Activated gamma-delta T cell treated with anti-CD3 and anti-CD28 coated beads, Interleukin-2, amount 50 U/mL, for 16 hours (primary cell): Measurements from ENCODE around the gene LRIT1.

Experiments used
- DNase-seq: peaks from one replicate; pipeline ENCODE4 v3.0.0-alpha.2; 2020; ENCODE audit warnings: low read depth

The LRIT1 gene

DNA sequence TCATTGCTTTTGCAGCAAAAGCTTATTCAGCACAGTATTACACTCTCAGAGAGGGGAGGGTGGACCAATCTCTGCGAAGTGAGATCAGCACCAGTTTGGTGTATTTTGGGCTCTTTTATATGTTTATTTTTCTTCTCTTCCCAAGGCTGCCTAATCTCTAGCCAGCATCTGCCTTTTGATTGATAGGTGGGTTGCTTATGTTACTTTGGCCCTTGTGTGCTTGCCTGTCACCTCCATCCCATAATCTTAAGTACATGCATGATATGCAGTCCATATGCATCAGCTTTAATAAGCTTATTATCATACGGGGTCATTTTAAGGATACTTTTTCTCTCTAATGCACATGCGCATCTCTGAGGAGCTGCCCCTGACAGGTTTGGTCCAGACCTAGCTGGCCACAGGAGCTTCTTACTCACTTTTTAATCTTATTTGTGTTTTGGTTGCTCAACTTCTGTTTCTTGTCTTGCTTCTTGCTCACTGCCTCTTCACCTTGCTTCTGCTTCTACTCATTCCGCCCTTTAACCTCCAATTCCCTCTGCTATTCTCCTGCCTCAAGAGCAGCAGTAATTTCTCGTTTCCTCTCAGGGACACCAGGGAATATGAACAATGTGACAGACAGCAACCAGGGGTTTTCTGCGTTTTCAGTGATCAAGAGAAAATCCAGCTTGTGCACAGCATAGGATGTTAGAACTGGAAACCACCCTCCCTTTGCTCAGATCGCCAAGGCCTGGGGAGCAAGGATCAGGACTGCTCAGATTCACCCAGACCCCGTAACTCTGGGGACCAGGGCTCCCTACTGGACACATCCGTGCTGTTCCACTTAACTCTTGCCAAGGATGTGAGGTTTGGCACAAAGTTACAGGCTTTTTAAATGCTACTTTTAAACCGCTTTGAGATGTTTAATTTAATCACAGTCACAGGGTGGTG is 13.5 kb upstream of the LRIT1 start:
- DNase-seq = no peak

DNA sequence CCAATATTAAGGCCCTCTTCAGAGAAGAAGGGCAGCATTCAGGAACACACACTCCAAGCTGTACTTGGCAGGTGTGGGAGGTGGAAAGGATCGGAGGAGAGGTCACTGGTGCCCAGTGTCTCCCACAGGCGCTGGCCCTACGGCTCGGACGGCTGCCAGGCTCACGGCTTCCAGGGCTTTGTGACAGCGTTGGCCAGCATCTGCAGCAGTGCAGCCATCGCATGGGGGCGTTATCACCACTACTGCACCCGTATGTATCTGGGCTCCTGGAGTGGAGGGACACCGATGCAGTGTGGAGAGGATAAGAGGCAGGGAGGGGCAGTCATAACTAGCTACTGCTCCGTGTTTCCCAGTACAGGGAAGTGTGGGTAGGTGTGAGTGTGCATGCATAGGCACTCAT is 7.4 kb upstream of the LRIT1 start:
- no peak for DNase-seq

DNA sequence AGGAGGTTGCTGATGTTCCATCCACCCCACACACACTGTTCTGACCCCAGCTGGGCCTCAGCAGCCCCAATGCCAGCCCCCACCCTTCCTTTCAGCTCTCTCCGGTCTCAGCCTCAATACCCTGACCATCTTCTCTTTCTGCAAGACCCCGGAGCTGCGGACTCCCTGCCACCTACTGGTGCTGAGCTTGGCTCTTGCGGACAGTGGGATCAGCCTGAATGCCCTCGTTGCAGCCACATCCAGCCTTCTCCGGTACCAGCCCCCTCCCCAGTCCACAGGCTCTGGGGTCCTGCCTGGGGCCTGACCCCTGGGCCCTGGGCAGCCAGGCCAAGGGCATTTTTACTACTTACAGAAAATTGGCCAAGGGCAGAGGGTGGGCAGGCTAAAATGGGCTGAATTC is 6.2 kb upstream of the LRIT1 start:
- DNase-seq = no peak

DNA sequence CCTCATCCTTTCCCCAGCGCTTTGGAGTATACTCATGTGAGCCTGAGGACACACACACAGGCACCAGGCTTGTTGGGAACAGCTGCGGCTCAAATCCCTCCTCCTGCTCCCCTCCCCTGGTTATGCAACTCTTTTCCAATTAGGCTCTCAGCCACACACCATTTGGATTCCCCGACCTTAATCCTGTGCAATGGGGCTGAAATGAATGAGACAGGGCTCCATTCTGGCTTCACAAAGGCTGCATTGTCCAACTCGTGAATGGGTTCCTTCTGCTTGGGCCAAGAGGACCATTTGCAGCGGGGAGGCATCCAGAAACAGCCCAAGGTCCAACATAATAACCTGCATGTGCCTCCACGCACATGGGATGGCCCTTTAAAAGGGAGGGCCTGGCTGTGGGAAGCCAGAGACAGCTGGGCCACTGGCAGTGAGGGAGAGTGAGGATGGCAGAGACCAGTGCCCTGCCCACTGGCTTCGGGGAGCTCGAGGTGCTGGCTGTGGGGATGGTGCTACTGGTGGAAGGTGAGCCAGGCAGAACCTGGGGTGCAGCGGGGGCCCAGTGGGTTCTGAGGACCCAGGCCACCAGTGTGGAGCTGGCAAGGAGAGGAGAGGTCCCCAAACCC is 3.4 kb upstream of the LRIT1 start, which contains the start of gene RGR:
Gene RGR, plus strand, starts transcription at position 403 of the 620 bp plus-strand sequence. Its CDS starts 38 bp downstream, at position 441.
- DNase-seq = no peak

DNA sequence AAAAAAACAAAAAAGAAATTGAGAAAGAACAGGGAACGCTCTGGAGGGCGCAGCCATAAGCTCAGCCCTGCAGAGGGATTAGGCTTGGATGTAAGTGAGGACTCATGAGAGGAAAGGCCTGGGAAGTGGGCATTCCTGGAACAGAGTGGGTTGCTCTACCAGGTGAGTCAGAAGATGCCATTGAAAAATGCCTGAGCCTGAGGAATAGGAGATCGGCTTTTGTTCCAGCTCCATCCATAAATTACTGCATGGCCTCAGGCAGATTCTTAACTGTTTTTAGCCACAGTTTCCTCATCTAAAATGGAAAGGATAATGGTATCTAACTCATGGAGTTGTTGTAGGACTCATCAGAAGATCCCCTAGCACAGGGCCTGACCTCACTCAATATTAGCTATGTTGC is 2.4 kb upstream of the LRIT1 start:
- no peak for DNase-seq

DNA sequence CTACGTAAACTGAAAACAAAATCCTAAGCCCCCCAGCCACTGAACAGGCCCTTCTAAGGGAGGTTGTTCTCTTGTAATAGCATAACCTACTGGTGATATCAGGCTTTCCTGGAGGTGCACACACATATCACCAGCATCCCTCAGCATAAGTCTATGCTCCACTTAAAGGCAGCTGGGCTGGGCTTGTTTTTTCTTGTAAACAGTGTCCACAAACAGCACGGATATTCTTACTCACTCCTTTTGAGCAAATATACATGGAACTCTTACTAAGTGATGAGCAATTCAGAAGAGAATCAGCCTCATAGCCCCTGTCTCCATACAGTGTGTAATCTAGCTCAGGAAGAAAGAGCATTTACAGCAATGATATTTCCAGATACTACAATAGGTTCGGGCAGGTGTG is 2.4 kb downstream of the LRIT1 start:
- DNase-seq = no peak

DNA sequence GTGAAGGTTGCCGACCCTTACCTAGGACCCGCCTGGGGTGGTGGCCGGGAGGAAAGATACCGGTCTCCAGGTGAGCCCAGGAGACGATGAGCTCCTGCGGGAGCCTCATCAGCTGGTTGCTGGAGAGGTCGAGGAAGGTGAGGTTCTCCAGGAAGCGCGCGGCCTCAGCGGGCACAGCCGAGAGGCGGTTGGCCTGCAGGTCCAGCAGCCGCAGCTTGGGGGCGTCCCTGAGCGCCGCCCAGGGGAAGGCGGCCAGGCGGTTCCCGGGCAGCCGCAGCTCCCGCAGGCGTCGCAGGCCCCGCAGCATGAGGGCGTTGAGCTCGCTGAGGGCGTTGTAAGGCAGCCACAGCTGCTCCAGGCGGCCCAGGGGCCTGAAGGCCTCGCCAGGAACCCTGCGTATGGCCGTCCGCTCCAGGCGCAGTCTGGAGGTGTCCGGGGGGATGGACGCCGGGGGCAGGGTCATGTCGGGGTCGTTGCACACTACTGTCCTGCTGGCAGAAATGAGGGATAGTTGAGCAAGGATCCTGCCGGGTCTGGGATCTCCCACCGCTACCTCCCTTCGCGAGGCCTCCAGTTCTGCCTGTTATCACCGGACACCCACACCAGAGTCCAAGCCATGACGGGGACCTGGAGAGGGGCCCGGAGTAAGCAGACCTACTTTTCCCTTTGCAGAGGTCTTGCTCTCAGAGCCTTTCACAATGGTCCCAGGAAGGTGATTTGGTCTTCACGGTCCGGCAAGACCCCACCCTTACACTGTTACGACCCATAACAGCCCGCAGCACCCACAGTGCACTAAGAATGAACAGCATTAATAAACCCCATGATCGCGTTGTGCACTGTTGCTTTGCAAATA is 3.9 kb downstream of the LRIT1 start:
- DNase-seq = no peak

DNA sequence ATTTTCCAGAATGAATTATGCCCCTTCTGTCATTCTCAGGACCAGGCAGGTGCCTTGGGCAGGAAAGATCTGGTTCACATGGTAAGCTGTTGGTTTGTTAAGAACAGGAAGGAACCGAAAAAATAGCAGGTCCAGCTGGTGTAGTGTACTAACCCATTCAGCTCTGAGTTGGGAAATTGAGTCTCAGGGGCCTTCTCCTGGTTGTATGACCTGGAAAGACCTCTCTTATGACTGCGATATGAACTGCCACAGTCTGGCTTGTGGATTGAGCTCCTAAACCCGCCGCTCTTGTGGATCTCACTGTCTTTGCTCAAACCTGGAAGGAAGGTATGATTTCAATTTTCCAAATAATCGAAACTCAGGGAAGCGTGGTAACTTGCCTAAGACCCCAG is 4.5 kb downstream of the LRIT1 start:
- DNase-seq = no peak

DNA sequence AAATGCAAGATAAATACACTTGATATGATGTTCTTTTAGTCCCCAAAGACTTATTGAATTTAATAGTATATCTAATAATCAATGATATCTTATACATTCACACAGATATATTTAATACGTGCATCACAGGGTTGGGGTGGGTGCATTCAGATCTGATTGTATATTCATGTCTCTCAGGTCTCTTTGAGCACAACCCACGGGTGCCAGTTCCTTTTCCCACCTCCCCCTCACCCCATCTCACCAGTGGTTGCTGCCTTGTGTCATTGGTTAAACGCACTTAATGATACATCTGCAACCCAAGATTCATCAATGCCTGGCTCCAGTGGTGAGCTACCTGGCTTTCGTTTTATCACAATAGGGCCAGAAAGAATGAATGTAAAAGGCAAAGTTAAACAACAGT is 6.2 kb downstream of the LRIT1 start:
- no peak for DNase-seq

DNA sequence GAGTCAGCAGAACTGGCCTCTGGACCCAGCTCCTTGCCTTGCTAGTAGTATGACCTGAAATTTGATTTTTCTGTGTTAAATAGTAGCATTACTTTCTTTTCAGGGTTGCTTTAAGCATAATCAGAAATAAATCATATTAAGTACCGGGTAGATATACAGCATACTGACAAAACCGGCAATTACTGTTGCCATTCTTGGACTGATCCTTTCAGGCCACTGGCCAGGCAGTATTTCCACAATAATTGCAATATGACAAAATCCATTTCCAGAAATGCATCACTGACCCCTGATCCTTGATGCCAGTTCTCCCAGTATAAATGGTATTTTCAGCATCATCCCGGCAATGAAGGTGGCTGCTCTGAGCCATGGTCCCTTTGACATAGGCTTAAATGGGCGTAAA is 6.9 kb downstream of the LRIT1 start:
- DNase-seq = no peak

DNA sequence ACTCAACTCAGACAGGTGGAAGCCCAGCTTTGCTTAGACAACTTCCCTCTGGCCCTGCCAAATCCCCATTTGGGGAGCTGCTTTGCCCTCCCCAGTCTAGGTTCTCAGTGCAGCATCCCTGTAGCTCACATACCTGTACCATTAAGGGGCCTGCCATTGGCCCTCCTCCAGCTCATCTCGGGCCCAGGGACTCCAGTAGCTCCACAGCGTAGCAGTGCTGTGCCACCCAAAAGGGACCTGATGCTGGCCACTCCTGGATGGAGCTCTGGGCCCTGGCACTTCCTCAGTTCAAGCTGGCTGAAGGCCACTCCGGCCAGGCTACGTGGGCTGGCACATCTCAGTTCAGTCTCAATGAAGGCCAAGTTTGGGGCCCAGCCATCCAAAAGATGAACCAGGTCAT is 7.4 kb downstream of the LRIT1 start:
- no peak for DNase-seq

DNA sequence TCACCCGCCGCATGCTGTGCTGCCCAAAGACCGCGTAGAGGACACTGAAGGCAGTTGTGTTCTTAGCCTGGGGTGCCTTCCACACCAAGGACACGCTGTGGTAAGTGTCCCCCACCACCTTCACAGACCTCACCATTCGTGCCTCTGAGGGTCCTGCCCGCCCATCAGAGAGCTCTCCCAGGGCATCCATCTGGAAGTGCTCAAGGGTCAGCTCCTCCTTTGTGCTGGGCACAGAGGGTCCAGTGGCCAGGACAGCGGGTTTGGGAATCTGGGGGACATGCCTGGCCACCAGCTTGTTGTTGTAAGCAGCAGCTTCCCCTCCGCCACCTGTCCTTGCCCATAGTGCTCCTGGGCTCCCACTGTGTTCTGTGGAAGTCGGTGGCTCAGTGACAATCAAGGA is 9.0 kb downstream of the LRIT1 start:
- DNase-seq = no peak

DNA sequence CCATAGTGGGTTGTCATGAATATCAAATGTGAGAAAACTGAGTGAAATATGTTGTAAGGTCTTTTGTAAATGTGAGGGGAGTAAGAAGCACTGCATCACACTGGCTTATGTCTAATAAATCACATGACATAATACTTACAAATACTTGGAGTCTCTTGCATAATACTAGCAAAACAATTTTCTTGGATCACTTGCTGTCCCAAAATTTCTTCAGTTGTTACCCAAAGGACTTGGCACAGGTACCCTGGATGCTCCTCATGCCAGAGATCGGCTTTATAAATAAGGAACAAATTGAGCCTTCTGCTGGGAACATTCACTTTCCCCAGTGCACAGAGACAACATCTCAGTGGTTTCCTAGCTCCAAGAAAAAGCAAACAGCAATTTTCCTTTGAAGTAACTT is 11.0 kb downstream of the LRIT1 start:
- no peak for DNase-seq

DNA sequence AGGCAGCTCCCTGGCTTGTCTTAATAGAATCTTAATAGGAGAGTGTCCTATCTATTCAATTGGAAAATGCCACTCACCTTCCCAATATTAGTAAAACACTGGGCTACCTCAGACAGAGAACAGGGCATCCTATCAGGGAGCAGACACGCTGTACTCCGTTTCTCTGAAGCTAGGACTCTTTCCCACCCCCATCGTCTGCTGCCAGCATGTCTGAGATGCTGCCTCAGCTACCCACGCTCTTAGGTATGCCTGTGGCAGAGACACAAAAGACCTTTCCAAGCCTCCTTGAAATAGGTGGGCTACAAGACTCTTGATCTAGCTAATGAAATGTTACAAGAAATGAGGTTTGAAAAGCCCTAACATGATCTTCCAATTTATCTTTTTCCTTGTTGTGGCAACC is 13.5 kb downstream of the LRIT1 start:
- DNase-seq = no peak

DNA sequence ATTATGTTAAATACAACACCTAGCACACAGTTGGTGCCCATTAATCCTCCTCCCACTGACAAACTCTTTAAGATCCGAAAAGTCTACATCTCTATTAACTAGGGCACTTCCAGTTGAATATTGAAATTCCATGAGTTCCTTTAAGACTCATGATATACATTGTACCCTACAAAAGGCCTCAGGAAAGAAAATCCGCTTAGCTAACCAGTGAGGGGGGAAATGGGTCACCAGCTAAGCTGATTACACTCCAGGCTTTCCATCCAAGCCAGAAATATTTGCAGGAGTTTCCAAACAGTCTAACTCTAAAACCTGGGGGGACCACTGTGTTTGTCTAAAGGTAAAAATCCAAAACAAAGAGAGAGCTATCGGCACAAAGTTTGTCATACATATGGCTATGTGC is 14.7 kb downstream of the LRIT1 start:
- no peak for DNase-seq

DNA sequence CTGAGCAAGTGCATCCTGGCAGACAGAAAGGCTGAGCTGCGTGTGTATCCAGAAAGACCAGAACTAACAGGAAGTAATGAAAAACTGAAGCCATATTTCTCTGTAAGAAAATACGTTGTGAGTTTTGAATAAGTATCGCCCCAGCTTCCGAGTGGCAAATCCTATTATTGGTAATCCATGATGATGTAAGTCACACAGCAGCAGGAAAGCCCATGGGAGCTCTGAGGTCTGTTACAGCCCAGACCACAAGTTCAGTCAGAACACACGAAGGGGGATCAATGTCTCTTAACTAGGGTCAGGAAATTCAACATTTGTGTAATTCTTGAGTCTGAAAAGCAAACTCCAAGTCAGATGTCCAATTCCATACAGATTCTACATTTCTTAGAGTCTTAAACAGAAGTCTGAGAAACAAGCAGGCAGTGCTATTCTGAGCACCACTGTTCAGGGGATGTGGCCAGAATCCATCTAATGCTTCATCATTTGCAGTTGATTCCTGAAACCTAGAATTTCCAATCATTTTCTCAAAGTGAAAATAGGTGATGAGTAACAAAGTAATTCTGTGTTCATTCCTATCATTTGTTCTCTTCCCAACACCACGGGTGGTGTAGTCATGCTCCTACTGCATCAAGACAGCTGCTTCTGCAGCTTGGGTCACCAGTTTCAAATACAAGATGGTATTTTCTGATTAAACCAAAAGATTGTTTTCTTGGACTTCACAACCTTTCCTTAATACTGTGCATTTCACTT is 15.7 kb downstream of the LRIT1 start, which contains the start of gene LRIT2:
Gene LRIT2, minus strand, starts transcription at position 118 of the 747 bp plus-strand sequence. Its CDS starts 24 bp downstream, at position 94.
- no peak for DNase-seq

DNA sequence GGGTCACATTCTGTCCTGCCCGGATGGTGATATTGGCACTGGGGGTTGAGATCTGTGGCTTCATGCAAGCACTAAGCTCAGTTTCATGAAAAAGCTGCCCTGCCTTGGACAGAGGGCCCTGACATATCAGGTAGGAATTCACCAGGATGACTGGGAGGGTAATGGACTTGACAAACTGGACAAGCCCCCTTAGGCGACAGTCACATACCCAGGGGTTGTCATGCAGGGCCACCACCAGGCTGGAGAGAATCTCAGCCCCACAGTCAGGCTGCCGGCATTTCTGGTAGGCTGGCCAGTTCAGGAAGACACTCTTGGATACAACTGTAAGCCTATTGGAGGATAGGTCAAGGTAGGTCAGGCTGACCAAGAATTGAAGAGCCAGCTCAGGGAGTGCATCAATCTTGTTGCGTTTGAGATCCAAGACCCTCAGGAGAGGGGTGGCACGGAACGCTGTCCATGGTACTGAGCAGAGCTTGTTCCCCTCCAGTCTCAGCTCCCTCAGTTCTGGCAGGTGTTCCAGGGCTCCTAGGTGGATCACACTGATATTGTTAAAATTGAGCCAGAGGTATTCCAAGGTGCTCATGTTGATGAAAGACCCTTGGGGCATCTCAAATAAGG is 16.8 kb downstream of the LRIT1 start:
- no peak for DNase-seq

DNA sequence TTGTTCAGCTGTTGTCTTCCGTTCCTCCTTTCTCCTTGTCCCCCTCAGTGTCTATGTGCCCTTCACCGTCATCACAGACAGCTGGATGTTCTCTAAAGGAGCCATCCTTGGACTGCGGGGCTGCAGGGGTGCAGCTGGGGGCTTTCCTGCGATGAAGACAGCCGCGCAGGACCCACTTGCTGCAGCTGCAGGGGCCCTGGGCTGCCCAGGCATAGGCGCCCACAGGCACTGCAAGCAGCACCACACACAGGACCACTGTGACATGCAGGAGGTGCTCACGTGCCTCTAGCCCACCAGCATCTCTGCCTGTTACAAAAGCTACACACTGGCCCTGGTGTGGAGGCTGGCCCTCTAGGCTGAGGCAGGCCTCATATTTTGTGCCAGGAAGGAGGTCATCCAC is 19.4 kb downstream of the LRIT1 start:
- DNase-seq = no peak

DNA sequence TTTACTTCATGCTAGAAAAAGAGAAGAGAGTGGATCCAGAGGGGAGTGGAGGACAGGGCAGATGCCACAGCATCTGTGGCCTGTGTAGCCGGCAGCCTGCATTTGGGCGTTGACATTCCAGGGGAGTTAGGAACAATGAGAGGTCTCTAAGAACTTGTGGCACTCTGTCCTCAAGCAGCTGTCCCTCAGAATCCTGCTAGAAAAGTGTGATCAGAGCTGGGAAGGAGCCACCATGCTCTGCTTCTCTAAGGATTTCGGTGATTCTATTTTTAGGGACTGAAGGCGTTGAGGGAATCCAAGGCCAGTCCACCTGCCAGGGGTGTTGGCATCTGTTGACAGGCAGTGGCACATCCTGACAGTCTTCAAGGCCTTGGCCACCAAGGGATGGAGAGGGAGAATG is 23.6 kb downstream of the LRIT1 start:
- no peak for DNase-seq

DNA sequence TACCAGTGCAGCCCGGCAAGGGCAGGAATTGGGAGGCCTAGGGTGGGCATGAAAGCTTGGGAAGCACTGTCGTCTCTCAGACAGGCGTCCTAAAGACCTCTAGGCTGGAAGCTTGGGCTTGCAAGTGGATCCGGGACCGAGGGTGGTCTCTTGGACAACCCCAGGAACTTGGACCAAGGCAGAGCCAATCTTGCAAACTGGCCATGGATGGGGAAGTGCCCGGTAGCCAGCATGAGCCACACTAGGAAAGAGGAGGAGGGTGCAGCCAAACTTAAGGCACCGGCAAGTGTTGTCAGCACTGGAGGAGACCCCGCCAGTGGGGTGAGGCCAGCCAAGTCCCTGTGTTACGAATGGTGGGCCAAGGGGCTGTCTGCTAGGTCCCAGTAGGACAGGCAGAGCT is 24.5 kb downstream of the LRIT1 start:
- no peak for DNase-seq

DNA sequence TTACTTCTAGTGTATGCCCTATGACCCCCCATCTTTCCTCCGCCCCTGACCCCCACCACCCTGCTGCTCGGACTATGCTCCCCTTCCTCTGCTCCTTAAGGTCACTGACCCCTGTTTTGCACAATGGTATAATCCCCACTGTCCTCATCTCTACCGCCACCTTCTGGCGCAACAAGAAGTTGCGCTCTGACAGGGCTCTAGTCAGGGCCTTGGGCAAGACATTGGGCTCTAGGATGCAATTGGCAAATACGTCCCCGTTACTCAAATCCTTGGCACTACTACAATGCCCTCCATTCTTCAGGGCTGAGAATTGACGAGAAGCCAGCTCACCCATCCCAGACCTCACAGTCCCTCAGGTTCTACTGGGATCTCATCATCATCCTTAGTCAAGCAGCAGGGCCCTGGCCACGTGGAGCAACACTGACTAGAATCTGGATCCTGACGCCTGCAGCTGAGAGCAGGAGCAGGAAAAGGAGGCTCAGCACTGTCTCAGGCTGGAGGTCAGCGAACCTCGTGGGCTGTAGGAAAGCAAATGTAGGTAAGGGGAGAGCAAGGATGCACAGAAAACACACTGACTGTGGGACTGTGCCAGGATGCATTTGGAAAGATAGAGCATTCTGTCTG is 26.6 kb downstream of the LRIT1 start:
- DNase-seq = no peak
